SK-N-SH treated with all-trans-retinoic acid at 6 μM for 48 hours (cell line): ENCODE results near the gene EPB42.

Experiments used
- ATAC-seq: fragments of 200-7000 bp; cut with Tn5 transposase; 3 replicates; pipeline ENCODE4 v1.9.1; 2020; ENCODE audit warnings: mild to moderate bottlenecking, moderate library complexity
- CSDC2 ChIP-seq: fragments of 250-450 bp; sonication (Bioruptor Pico); IDR thresholded peaks from 2 replicates; pipeline ENCODE4 v1.5.0; 2020; ENCODE audit warnings: mild to moderate bottlenecking, moderate library complexity
- ESRRG ChIP-seq: fragments of 250-450 bp; sonication (Bioruptor Pico); IDR thresholded peaks from 2 replicates; pipeline ENCODE4 v1.6.1; 2021; ENCODE audit warnings: mild to moderate bottlenecking
- GLIS3 ChIP-seq: fragments of 250-450 bp; sonication (Bioruptor Pico); IDR thresholded peaks from 2 replicates; pipeline ENCODE4 v1.5.0; 2020; ENCODE audit warnings: mild to moderate bottlenecking, moderate library complexity
- PPARA ChIP-seq: fragments of 250-450 bp; sonication (Bioruptor Pico); IDR thresholded peaks from 2 replicates; pipeline ENCODE4 v1.5.0; 2020; ENCODE audit warnings: mild to moderate bottlenecking, borderline replicate concordance
- RARB ChIP-seq: fragments of 250-450 bp; sonication (Bioruptor Pico); IDR thresholded peaks from 2 replicates; pipeline ENCODE4 v1.8.0; 2021; ENCODE audit warnings: mild to moderate bottlenecking, moderate library complexity
- SNAI2 ChIP-seq: fragments of 250-450 bp; sonication (Bioruptor Pico); IDR thresholded peaks from 2 replicates; pipeline ENCODE4 v1.5.0; 2020; ENCODE audit warnings: mild to moderate bottlenecking, moderate library complexity
- TCF4 ChIP-seq: fragments of 250-450 bp; sonication (Bioruptor Pico); IDR thresholded peaks from 2 replicates; pipeline ENCODE4 v1.8.0; 2021; ENCODE audit warnings: mild to moderate bottlenecking, moderate library complexity, borderline replicate concordance
- TOX ChIP-seq: fragments of 250-450 bp; sonication (Bioruptor Pico); IDR thresholded peaks from 2 replicates; pipeline ENCODE4 v1.8.0; 2021; ENCODE audit warnings: mild to moderate bottlenecking, moderate library complexity, borderline replicate concordance
- ZC3H10 ChIP-seq: fragments of 250-450 bp; sonication (Bioruptor Pico); IDR thresholded peaks from 2 replicates; pipeline ENCODE4 v1.5.1; 2021; ENCODE audit warnings: mild to moderate bottlenecking, moderate library complexity
- ZFP3 ChIP-seq: fragments of 250-450 bp; sonication (Bioruptor Pico); IDR thresholded peaks from 2 replicates; pipeline ENCODE4 v1.5.0; 2020; ENCODE audit warnings: mild to moderate bottlenecking, moderate library complexity
- ZFP30 ChIP-seq: fragments of 450-650 bp; formaldehyde crosslinking; IDR thresholded peaks from 2 replicates; pipeline ENCODE4 v1.5.0; 2022; ENCODE audit warnings: mild to moderate bottlenecking, moderate library complexity
- ZNF565 ChIP-seq: fragments of 450-650 bp; formaldehyde crosslinking; conservative IDR thresholded peaks from 2 replicates; pipeline ENCODE4 v1.5.0; 2020; ENCODE audit warnings: low read depth, mild to moderate bottlenecking, moderate library complexity
- ZNF70 ChIP-seq: fragments of 450-650 bp; formaldehyde crosslinking; IDR thresholded peaks from 2 replicates; pipeline ENCODE4 v1.5.0; 2020; ENCODE audit warnings: mild to moderate bottlenecking, moderate library complexity
- ZNF8 ChIP-seq: fragments of 450-650 bp; formaldehyde crosslinking; IDR thresholded peaks from 2 replicates; pipeline ENCODE4 v1.5.0; 2020; ENCODE audit warnings: mild to moderate bottlenecking, moderate library complexity
- TF ChIP-seq, protein P1 (sequence below): fragments of 250-450 bp; sonication (Bioruptor Pico); IDR thresholded peaks from 2 replicates; pipeline ENCODE4 v1.5.0; 2020; ENCODE audit warnings: mild to moderate bottlenecking, moderate library complexity
- TF ChIP-seq, protein P2 (sequence below): fragments of 250-450 bp; sonication (Bioruptor Pico); IDR thresholded peaks from 2 replicates; pipeline ENCODE4 v1.5.1; 2020; ENCODE audit warnings: low read depth, mild to moderate bottlenecking, moderate library complexity
- TF ChIP-seq, protein P3 (sequence below): fragments of 250-450 bp; sonication (Bioruptor Pico); IDR thresholded peaks from 2 replicates; pipeline ENCODE4 v1.8.0; 2020; ENCODE audit warnings: mild to moderate bottlenecking, moderate library complexity, borderline replicate concordance
- TF ChIP-seq, protein P4 (sequence below): fragments of 250-450 bp; sonication (Bioruptor Pico); IDR thresholded peaks from 2 replicates; pipeline ENCODE4 v1.5.1; 2021; ENCODE audit warnings: mild to moderate bottlenecking, moderate library complexity

EPB42 gene

DNA sequence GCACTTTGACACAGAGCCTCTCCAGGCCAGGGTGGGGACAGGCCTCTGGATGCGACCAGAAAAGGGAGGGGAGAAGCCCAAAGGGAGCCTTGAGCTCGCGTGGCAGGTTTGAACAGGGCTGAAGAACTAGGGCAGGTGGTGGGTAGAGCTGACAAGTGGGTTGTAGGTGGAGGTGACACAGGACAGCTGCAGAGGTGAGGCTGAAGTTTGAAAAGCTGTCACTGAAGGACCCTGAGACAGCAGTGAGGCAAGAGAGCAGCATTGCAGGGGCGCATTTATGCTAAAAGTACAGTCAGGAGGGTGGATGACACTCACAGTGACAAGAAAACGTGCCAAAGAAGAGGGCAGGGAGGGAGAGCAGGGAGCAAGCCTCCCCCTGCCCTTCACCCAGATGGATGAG is 21.8 kb upstream of the EPB42 start (continued):
- TF ChIP-seq, protein P1, sequence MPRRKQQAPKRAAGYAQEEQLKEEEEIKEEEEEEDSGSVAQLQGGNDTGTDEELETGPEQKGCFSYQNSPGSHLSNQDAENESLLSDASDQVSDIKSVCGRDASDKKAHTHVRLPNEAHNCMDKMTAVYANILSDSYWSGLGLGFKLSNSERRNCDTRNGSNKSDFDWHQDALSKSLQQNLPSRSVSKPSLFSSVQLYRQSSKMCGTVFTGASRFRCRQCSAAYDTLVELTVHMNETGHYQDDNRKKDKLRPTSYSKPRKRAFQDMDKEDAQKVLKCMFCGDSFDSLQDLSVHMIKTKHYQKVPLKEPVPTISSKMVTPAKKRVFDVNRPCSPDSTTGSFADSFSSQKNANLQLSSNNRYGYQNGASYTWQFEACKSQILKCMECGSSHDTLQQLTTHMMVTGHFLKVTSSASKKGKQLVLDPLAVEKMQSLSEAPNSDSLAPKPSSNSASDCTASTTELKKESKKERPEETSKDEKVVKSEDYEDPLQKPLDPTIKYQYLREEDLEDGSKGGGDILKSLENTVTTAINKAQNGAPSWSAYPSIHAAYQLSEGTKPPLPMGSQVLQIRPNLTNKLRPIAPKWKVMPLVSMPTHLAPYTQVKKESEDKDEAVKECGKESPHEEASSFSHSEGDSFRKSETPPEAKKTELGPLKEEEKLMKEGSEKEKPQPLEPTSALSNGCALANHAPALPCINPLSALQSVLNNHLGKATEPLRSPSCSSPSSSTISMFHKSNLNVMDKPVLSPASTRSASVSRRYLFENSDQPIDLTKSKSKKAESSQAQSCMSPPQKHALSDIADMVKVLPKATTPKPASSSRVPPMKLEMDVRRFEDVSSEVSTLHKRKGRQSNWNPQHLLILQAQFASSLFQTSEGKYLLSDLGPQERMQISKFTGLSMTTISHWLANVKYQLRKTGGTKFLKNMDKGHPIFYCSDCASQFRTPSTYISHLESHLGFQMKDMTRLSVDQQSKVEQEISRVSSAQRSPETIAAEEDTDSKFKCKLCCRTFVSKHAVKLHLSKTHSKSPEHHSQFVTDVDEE (CRISPR knock-in tag) = no peak
- TF ChIP-seq ZNF8 (CRISPR knock-in tag) (no peak), RARB (CRISPR knock-in tag) (no peak)
- TF ChIP-seq, protein P2, sequence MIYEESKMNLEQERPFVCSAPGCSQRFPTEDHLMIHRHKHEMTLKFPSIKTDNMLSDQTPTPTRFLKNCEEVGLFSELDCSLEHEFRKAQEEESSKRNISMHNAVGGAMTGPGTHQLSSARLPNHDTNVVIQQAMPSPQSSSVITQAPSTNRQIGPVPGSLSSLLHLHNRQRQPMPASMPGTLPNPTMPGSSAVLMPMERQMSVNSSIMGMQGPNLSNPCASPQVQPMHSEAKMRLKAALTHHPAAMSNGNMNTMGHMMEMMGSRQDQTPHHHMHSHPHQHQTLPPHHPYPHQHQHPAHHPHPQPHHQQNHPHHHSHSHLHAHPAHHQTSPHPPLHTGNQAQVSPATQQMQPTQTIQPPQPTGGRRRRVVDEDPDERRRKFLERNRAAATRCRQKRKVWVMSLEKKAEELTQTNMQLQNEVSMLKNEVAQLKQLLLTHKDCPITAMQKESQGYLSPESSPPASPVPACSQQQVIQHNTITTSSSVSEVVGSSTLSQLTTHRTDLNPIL (CRISPR knock-in tag) = no peak

DNA sequence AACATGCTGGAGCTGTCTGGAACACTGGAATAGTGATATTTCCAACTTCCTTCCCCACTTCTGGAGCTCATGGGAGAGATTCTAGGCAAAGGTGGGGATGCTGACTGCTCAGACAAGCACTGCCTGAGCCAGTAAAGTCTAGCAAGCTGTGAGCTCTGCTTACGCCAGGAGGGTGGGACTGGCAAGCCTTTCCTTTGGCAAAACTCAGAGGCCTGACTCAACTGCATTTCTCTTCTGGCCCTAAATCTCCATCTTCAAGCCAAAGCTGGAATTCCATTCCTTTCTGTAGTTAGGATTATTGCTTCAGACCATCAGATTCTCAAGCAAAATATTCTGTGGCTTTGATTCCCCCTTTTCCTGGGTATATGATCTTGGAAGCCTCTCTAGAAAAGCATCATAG is 20.3 kb upstream of the EPB42 start:
- TF ChIP-seq ZFP3 = no peak
- no peak for TF ChIP-seq TOX
- TF ChIP-seq, protein P3, sequence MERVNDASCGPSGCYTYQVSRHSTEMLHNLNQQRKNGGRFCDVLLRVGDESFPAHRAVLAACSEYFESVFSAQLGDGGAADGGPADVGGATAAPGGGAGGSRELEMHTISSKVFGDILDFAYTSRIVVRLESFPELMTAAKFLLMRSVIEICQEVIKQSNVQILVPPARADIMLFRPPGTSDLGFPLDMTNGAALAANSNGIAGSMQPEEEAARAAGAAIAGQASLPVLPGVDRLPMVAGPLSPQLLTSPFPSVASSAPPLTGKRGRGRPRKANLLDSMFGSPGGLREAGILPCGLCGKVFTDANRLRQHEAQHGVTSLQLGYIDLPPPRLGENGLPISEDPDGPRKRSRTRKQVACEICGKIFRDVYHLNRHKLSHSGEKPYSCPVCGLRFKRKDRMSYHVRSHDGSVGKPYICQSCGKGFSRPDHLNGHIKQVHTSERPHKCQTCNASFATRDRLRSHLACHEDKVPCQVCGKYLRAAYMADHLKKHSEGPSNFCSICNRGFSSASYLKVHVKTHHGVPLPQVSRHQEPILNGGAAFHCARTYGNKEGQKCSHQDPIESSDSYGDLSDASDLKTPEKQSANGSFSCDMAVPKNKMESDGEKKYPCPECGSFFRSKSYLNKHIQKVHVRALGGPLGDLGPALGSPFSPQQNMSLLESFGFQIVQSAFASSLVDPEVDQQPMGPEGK (CRISPR knock-in tag) = no peak
- TF ChIP-seq ESRRG (CRISPR knock-in tag) = no peak
- TF ChIP-seq CSDC2 = no peak
- no peak for TF ChIP-seq RARB (CRISPR knock-in tag)
- no peak for TF ChIP-seq ZC3H10 (CRISPR knock-in tag)
- no peak for TF ChIP-seq PPARA (CRISPR knock-in tag)
- TF ChIP-seq GLIS3 (CRISPR knock-in tag) = no peak
- TF ChIP-seq ZFP30 (CRISPR knock-in tag) = no peak
- no peak for TF ChIP-seq ZNF70 (CRISPR knock-in tag)
- TF ChIP-seq, protein P4, sequence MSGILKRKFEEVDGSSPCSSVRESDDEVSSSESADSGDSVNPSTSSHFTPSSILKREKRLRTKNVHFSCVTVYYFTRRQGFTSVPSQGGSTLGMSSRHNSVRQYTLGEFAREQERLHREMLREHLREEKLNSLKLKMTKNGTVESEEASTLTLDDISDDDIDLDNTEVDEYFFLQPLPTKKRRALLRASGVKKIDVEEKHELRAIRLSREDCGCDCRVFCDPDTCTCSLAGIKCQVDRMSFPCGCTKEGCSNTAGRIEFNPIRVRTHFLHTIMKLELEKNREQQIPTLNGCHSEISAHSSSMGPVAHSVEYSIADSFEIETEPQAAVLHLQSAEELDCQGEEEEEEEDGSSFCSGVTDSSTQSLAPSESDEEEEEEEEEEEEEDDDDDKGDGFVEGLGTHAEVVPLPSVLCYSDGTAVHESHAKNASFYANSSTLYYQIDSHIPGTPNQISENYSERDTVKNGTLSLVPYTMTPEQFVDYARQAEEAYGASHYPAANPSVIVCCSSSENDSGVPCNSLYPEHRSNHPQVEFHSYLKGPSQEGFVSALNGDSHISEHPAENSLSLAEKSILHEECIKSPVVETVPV (CRISPR knock-in tag) = no peak
- TF ChIP-seq, protein P1 (CRISPR knock-in tag) = no peak
- TF ChIP-seq ZNF565 (CRISPR knock-in tag) = no peak
- TF ChIP-seq, all 23 proteins: peak for 0
- no peak for ATAC-seq

DNA sequence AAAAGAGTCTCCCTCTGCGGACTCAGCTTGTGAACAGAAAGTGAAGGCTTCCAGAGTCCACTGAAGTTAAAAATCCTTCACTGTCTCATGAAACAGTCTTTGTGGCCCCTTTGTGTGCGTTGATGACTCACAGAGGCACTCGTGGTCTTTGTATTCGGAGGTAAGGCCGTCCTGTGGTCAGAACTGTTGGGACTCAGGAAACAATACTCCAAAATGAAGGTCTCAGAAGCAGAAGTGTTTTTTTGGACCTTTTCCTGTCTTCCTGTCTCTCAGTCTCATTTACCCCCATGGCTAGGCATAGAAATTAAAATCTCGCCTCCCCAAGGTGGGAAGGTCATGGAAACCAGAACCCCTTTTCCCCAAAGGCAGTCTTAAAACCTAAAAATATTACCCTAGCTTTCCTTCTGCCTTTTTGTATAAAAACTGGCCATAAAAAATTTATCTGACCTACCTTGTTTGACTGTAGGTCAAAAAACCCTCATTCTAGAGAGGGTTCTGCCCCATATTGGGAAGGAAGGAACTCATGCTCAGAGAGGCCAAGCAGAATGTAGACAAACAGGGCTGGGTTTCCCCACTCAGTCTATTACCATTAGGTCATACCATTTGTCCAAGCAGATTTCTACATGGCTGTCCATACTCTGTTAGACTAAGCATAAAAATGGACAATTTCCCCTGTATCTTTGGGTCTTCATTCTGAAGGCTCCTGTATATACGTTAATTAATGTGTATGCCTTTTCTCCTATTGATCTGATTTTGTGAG is 19.1 kb upstream of the EPB42 start:
- TF ChIP-seq, protein P1 (CRISPR knock-in tag) = no peak
- TF ChIP-seq ZFP3 (no peak), SNAI2 (CRISPR knock-in tag) (no peak), ZFP30 (CRISPR knock-in tag) (no peak), TCF4 (CRISPR knock-in tag) (no peak), ZNF8 (CRISPR knock-in tag) (no peak)
- TF ChIP-seq, protein P3 (CRISPR knock-in tag) = no peak
- ATAC-seq = no peak
